CD4-positive, alpha-beta T cell (primary cell): Measurements from ENCODE around the gene LCNL1. TPM values are rescaled to one million over a fixed set of nuclear protein-coding genes. Genes with fewer than 3 reads are reported as not detected.

Experiments used
- ATAC-seq: fragments of 200-7000 bp; cut with Tn5 transposase; one replicate; pipeline ENCODE4 v1.10.0; 2022; ENCODE audit warnings: mild to moderate bottlenecking; ENCODE audit not compliant: poor library complexity
- CTCF ChIA-PET: fragments of 350-600 bp; sonication (Branson Sonifier 250); formaldehyde crosslinking; loops from one replicate; lab custom pipeline; 2021; ENCODE audit warnings: antibody characterized with exemption, inconsistent platforms; lab: Charles Lee
- POLR2A ChIA-PET: fragments of 350-600 bp; sonication (Branson Sonifier 250); formaldehyde crosslinking; loops from one replicate; lab custom pipeline; 2021; ENCODE audit warnings: antibody characterized with exemption, inconsistent platforms; lab: Charles Lee
- DNase-seq, 14 experiments: peaks; one replicate each; pipeline ENCODE4 v3.0.0-alpha.2; 2013 to 2020; ENCODE audit warnings: mixed read lengths in 2 of 14
- H3K27ac ChIP-seq, 2 donors: one replicate each; pipeline versions ENCODE4 v1.5.1 to v1.7.0; 2013; ENCODE audit warnings: low read length in 2 of 2, low read depth in 1 of 2, mild to moderate bottlenecking in 1 of 2
- H3K27me3 ChIP-seq, 2 experiments: 1 replicate in 1 of 2; 2 replicates in 1 of 2; pipeline versions ENCODE4 v1.6.1 to v1.7.0; 2013; ENCODE audit warnings: low read length in 2 of 2, control low read depth in 1 of 2, mild to moderate bottlenecking in 1 of 2, moderate library complexity in 1 of 2; ENCODE audit not compliant: insufficient read depth in 2 of 2, control insufficient read depth in 1 of 2
- H3K36me3 ChIP-seq: one replicate; pipeline ENCODE4 v1.6.1; 2013; ENCODE audit warnings: low read length, control low read depth; ENCODE audit not compliant: insufficient read depth
- H3K4me1 ChIP-seq: one replicate; pipeline ENCODE4 v1.6.1; 2013; ENCODE audit warnings: low read length, control low read depth; ENCODE audit not compliant: insufficient read depth
- H3K4me3 ChIP-seq: one replicate; pipeline ENCODE4 v1.5.1; 2013; ENCODE audit warnings: mild to moderate bottlenecking, low read length, moderate library complexity
- H3K9me3 ChIP-seq, 2 experiments: 1 replicate in 1 of 2; 2 replicates in 1 of 2; pipeline versions ENCODE4 v1.6.1 to v1.7.0; 2013; ENCODE audit warnings: low read length in 2 of 2, mild to moderate bottlenecking in 2 of 2, control low read depth in 1 of 2, moderate library complexity in 1 of 2; ENCODE audit not compliant: control insufficient read depth in 1 of 2, insufficient read depth in 1 of 2
- H3K27ac Mint-ChIP-seq: one replicate; pipeline ENCODE4 v1.8.0; 2020; ENCODE audit warnings: mixed read lengths
- H3K27me3 Mint-ChIP-seq: one replicate; pipeline ENCODE4 v1.8.0; 2021; ENCODE audit warnings: mixed read lengths
- H3K36me3 Mint-ChIP-seq: one replicate; pipeline ENCODE4 v1.8.0; 2021; ENCODE audit warnings: low read depth, mixed read lengths
- H3K4me1 Mint-ChIP-seq: one replicate; pipeline ENCODE4 v1.8.0; 2021; ENCODE audit warnings: low read depth, mixed read lengths
- H3K4me3 Mint-ChIP-seq: one replicate; pipeline ENCODE4 v1.8.0; 2020; ENCODE audit warnings: mild to moderate bottlenecking, mixed read lengths
- H3K9me3 Mint-ChIP-seq: one replicate; pipeline ENCODE4 v1.8.0; 2020; ENCODE audit warnings: mixed read lengths
- CTCF ChIP-seq: fragments of 200-600 bp; IDR thresholded peaks from one replicate; pipeline ENCODE4 v1.8.0; 2022; ENCODE audit warnings: antibody characterized with exemption, mild to moderate bottlenecking
- intact Hi-C, 2 experiments: fragments of 100-400 bp; cut with DNase I in 1 of 2; cut with micrococcal nuclease in 1 of 2; formaldehyde crosslinking; loops; one replicate each; pipeline versions ENCODE4 v1.15.1 to v1.9.0; 2023 to 2025; cut with DNase I, micrococcal nuclease
- total RNA-seq, 174 experiments: library from RNA in 2 of 174; stranded (reverse) in 2 of 174; gene quantifications; one replicate each; pipeline ENCODE4 v1.2.3 and lab custom pipeline; 2021 to 2026

LCNL1 gene
- total RNA-seq, 2 experiments from 2014 or later, result 0.93 to 1.0 TPM

GRCh38 chr9:136942112-136942880 lies 40.5 kb upstream of the LCNL1 start:
- no peaks in the 10 kb centered on the region for H3K27me3 Mint-ChIP-seq
- ChIA-PET POLR2A (no interaction called here), CTCF (interaction anchor here (1.0 kb wide), 1 partner anchor 60 kb away, joined by 5 read pairs; no protein-coding TSS in a partner anchor)
- no peak overlapping the region for H3K4me3 ChIP-seq
- H3K36me3 ChIP-seq, result peaks cover 34% of the 10 kb centered on the region
- ATAC-seq, result no peak
- H3K4me1 ChIP-seq, result peaks cover 33% of the 10 kb centered on the region
- H3K4me3 Mint-ChIP-seq, result peak overlapping the region; percentile 69
- TF ChIP-seq CTCF, result no peak
- H3K27ac ChIP-seq, result no peak overlapping the region
- peaks cover 25% of the 10 kb centered on the region for H3K36me3 Mint-ChIP-seq
- peaks cover 5% of the 10 kb centered on the region for H3K4me1 Mint-ChIP-seq
- intact Hi-C loops, result loop anchor here (5.0 to 10.0 kb wide), 2 partner anchors 75 to 97 kb away; partner anchors contain the start of genes AJM1 (in 1 of the 2), EDF1 (in 1 of the 2) and PHPT1 (in 1 of the 2)
- no peaks in the 10 kb centered on the region for H3K27me3 ChIP-seq
- no peaks in the 10 kb centered on the region for H3K9me3 Mint-ChIP-seq
- H3K27ac Mint-ChIP-seq, result no peak overlapping the region
- peak in 1 of 14 experiments; percentile 39 for DNase-seq
- peaks cover 0 to 7% of the 10 kb centered on the region in 2 experiments for H3K9me3 ChIP-seq

GRCh38 chr9:136942881-136943230 lies 39.9 kb upstream of the LCNL1 start:
- Mint-ChIP-seq H3K36me3 (peaks cover 25% of the 10 kb centered on the region), H3K27ac (no peak overlapping the region), H3K4me1 (peaks cover 5% of the 10 kb centered on the region), H3K4me3 (peak overlapping the region; percentile 69), H3K27me3 (no peaks in the 10 kb centered on the region), H3K9me3 (no peaks in the 10 kb centered on the region)
- TF ChIP-seq CTCF, result no peak
- Histone ChIP-seq H3K4me3 (no peak overlapping the region), H3K27ac (no peak overlapping the region), H3K36me3 (peaks cover 34% of the 10 kb centered on the region), H3K4me1 (peaks cover 36% of the 10 kb centered on the region), H3K9me3 (peaks cover 0 to 2% of the 10 kb centered on the region in 2 experiments), H3K27me3 (no peaks in the 10 kb centered on the region)
- intact Hi-C loops, result loop anchor here (5.0 to 10.0 kb wide), 2 partner anchors 76 to 98 kb away; partner anchors contain the start of genes AJM1 (in 1 of the 2), EDF1 (in 1 of the 2) and PHPT1 (in 1 of the 2)
- POLR2A ChIA-PET, result no interaction called here
- CTCF ChIA-PET, result interaction anchor here (1.0 to 1.5 kb wide), 2 partner anchors 57 to 61 kb away, joined by 5 read pairs; partner anchors contain the start of gene TRAF2
- no peak for ATAC-seq
- DNase-seq, result no peak

GRCh38 chr9:136943291-136944211 lies 39.2 kb upstream of the LCNL1 start:
- Histone ChIP-seq H3K36me3 (peaks cover 34% of the 10 kb centered on the region), H3K4me1 (peaks cover 40% of the 10 kb centered on the region), H3K27me3 (no peaks in the 10 kb centered on the region), H3K9me3 (no peaks in the 10 kb centered on the region), H3K27ac (peak overlapping the region in 1 of 2 donors; percentile 21), H3K4me3 (peak overlapping the region; percentile 69)
- H3K36me3 Mint-ChIP-seq, result peaks cover 22% of the 10 kb centered on the region
- H3K4me3 Mint-ChIP-seq, result peak overlapping the region; percentile 87
- H3K9me3 Mint-ChIP-seq, result no peaks in the 10 kb centered on the region
- no peaks in the 10 kb centered on the region for H3K27me3 Mint-ChIP-seq
- peak overlapping the region; percentile 58 for H3K27ac Mint-ChIP-seq
- H3K4me1 Mint-ChIP-seq, result peaks cover 5% of the 10 kb centered on the region
- ChIA-PET POLR2A (interaction anchor here (0.7 to 2.1 kb wide), 7 partner anchors 48 to 130 kb away, joined by 3 to 17 read pairs (median 4); partner anchors contain the start of genes AJM1, CLIC3, PAXX and TRAF2), CTCF (interaction anchor here (0.7 to 1.5 kb wide), 9 partner anchors 32 to 153 kb away, joined by 3 to 6 read pairs (median 5); partner anchors contain the start of genes AJM1, CLIC3, TMEM141 and TRAF2)
- no peak for ATAC-seq
- peak in 5 of 14 experiments; percentile 21 to 48 (median 35) for DNase-seq
- TF ChIP-seq CTCF, result no peak
- intact Hi-C loops, result loop anchor here (1.0 to 10.0 kb wide), 7 partner anchors 35 to 153 kb away; partner anchors contain the start of genes PHPT1 (in 2 of the 2), ABCA2 (in 1 of the 2), AJM1 (in 1 of the 2) and EDF1 (in 1 of the 2)
